PC-9 (cell line): ENCODE measurements around the gene BPIFB2.

Experiments
- CTCF ChIP-seq: fragments of 200-600 bp; sonication (generic); conservative IDR thresholded peaks from 2 replicates; pipeline ENCODE4 v1.6.1; 2017; ENCODE audit warnings: mixed run types, antibody characterized with exemption, mild to moderate bottlenecking, moderate library complexity
- EZH2 ChIP-seq: fragments of 200-600 bp; sonication (generic); IDR thresholded peaks from 2 replicates; pipeline ENCODE4 v1.8.0; 2017; ENCODE audit warnings: antibody characterized with exemption, low read depth

GRCh38 chr20:33022694-33023438 is 15.4 kb downstream of the BPIFB2 start:
- TF ChIP-seq CTCF: no peak
- no peak for TF ChIP-seq EZH2
